Retinal pigment epithelial cell (primary cell): ENCODE results near the gene PHB1.

Source experiments
- DNase-seq: peaks from one replicate; pipeline ENCODE4 v3.0.0-alpha.2; 2010; ENCODE audit warnings: low read depth
- H3K4me3 ChIP-seq: 2 replicates; pipeline ENCODE4 v1.5.1; 2011; ENCODE audit warnings: mild to moderate bottlenecking, low read length, control low read depth, moderate library complexity
- TF ChIP-seq, protein P1 (sequence below): conservative IDR thresholded peaks from 2 replicates; pipeline ENCODE4 v1.5.1; 2011; ENCODE audit warnings: low read depth, low read length, control low read depth, inconsistent platforms

Gene PHB1

DNA sequence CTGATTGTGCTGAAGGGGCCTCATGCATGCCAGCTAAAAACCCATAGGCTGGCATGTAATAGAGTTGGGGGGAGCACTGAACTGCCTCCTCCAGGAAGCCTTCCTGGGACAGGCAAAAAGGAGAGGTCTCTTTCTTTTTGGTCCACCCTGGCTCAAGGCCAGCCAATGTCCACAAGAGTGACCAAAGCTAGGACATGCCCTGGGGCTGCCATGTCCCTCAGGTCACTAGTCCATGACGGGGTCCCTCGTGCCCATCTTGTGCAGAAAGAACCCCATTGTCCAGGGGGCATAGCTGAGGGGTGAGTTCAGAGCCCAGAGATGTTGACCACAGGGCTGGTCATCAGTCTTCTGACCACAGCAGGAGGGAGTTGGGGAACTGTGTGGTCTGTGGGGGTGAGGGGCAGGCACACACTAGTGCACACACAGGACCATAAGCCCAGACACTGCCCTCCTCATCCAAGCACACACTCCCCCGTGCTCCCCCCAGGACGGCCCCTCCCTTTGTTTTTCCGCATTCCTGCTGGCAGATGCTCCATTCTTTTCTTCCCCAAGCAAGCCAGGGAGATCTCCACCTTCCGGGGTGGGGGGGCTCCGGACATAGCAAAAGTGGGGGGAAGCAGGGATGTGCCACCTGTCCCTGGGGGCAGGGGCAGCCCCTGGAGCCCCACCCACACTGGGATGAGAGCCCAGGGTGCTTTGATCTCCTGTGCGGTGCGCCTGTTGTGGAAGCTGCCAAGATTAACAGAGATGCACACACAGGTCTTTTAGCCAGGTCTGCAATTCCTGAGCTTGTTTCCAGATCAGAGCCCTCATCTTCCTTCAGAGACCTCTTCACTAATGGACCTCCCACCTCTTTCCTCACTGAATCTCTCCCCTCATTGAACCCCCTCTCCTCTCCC, 25.2 kb upstream of the PHB1 start:
- no peak for DNase-seq

DNA sequence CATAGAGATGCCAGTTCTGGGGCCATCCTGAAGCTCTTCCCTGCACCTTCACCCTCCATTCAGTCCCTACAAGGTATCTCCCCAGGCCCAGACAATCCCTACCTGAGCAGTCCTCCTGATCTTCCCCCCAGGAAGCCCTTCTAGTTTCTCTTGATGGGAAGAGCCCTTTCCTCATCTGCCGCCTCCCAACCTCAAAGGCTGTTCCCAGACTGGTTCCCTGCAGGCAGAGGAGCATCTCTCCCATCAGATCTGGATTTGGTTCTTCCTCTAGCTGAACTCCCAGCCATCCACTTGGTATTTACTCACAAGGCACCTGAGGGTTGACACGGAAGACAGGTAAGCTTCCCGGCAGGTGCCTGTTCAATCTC, 24.6 kb upstream of the PHB1 start:
- TF ChIP-seq, protein P1, sequence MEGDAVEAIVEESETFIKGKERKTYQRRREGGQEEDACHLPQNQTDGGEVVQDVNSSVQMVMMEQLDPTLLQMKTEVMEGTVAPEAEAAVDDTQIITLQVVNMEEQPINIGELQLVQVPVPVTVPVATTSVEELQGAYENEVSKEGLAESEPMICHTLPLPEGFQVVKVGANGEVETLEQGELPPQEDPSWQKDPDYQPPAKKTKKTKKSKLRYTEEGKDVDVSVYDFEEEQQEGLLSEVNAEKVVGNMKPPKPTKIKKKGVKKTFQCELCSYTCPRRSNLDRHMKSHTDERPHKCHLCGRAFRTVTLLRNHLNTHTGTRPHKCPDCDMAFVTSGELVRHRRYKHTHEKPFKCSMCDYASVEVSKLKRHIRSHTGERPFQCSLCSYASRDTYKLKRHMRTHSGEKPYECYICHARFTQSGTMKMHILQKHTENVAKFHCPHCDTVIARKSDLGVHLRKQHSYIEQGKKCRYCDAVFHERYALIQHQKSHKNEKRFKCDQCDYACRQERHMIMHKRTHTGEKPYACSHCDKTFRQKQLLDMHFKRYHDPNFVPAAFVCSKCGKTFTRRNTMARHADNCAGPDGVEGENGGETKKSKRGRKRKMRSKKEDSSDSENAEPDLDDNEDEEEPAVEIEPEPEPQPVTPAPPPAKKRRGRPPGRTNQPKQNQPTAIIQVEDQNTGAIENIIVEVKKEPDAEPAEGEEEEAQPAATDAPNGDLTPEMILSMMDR: no peak
- DNase-seq: no peak
- no peak overlapping the region for H3K4me3 ChIP-seq

More for the DNA sequence above, 25.2 kb upstream of the PHB1 start:
- H3K4me3 ChIP-seq: no peak overlapping the region
- TF ChIP-seq, protein P1: no peak

DNA sequence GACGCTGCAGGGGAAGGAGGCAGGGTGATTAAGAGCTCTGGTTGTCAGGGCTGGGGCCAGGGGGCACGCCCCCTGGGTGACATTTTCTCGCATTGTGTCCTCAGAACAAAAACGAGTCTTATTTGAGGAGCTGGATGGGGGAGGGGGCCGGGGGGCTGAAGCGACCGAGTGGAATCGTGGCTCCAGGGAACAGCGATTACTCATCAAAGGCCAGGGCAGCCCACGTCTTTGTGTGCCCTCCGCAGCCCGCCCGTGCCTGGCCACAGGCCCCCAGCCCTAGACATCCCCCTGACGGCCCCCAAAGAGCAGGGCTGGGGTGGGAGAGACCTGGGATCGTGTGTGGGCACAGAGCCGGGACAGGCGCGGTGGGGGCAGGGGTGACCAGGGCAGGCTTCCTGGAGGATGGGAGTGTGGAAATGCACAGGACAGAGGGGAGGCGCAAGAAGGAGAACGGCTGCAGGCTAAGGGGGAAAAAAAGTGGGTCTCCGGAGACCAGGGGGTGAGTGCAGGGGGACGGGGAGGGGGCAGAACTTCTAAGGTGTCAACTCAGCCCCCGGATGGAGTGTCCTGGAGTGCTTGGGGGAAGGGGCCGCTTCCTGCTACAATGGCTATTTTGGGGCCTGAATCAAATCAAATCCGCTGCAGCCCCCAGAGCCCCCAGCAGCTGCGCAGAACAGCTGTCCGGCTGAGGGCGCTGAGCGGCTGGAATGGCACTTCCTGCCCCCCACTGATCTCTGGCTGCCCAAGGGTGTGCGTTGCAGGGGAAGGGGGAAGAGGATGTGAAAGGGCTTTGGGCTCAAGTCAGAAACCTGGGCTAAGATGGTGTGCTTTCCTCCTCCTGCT, 24.0 kb upstream of the PHB1 start:
- H3K4me3 ChIP-seq: no peak overlapping the region
- DNase-seq: no peak
- TF ChIP-seq, protein P1: no peak

DNA sequence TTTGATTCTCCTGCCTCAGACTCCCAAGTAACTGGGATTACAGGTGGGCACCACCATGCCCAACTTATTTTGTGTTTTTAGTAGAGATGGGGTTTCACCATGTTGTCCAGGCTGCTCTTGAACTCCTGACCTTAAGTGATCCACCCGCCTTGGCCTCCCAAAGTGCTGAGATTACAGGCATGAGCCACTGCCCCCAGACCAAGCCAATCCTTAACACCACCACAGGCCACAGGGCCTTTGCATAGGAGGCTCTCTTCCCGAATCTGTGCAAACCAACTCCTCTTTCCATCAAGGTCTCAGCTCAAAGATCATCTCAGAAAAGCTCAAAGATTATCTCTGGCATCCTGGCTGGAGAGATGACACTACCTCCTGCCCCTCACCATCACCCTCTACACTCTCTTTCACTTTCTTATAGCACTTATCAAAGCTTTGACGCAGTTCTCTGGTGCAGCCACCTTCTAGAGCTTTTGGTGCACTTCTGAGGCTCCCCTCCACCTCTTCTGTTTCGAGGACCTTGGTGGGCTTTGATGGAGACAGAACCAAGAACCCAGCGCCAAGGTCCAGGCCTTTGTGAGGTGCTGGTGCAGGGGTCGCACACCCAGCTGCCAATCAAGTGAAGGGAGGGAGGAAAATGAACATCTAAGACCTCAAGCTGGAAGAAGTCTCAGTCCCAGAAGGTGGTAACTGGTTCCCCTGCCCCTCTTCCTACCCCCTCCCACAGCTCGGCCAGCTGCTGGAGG, 23.2 kb upstream of the PHB1 start:
- TF ChIP-seq, protein P1: no peak
- H3K4me3 ChIP-seq: no peak overlapping the region
- DNase-seq: no peak

GRCh38 chr17:49436174-49436573, 21.5 kb upstream of the PHB1 start:
- no peak overlapping the region for H3K4me3 ChIP-seq
- DNase-seq: no peak
- TF ChIP-seq, protein P1: no peak

DNA sequence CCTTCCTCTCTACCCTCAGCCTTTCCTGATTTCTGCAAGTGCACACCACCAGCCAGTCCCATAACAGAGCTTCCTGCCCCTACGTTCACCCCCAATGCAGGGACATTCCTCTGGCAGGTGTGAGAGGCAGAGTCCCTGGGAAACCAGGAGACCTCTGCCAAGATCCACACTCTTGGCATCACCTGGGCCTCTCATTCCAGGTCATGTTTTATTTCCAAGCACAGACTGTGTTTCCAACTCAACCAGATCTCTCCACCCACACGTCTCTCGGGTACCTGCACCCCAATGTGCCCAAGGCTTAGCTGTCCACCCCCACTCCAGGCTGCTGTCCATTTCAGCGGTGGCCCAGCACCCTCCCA, 21.0 kb upstream of the PHB1 start:
- DNase-seq: no peak
- TF ChIP-seq, protein P1: no peak
- no peak overlapping the region for H3K4me3 ChIP-seq
